Measurements from ENCODE around the gene PXYLP1.

PXYLP1 gene

GRCh38 chr3:141330235-141330634 is 98.6 kb downstream of the PXYLP1 start:
- no peak for DNase-seq

GRCh38 chr3:141330718-141331376 is 99.2 kb downstream of the PXYLP1 start:
- DNase-seq = no peak

GRCh38 chr3:141331377-141332318 is 100.0 kb downstream of the PXYLP1 start:
- no peak for DNase-seq

- no peak for DNase-seq
Measured at GRCh38 chr3:141332416-141332815, 100.8 kb downstream of the PXYLP1 start.

GRCh38 chr3:141333836-141334626 is 102.4 kb downstream of the PXYLP1 start:
- no peak for DNase-seq

- DNase-seq = no peak
Measured at GRCh38 chr3:141334627-141335250, 103.1 kb downstream of the PXYLP1 start.

- DNase-seq = no peak
Measured at GRCh38 chr3:141335531-141336061, 104.0 kb downstream of the PXYLP1 start.

- no peak for DNase-seq
Measured at GRCh38 chr3:141336672-141337522, 105.3 kb downstream of the PXYLP1 start.

GRCh38 chr3:141337523-141337854 is 105.9 kb downstream of the PXYLP1 start:
- no peak for DNase-seq

GRCh38 chr3:141337991-141338390 is 106.4 kb downstream of the PXYLP1 start:
- no peak for DNase-seq

- no peak for DNase-seq
Measured at GRCh38 chr3:141338881-141339280, 107.3 kb downstream of the PXYLP1 start.

GRCh38 chr3:141341536-141341935 is 109.9 kb downstream of the PXYLP1 start:
- DNase-seq = no peak

GRCh38 chr3:141342386-141342785 is 110.8 kb downstream of the PXYLP1 start:
- no peak for DNase-seq

GRCh38 chr3:141343077-141343476 is 111.5 kb downstream of the PXYLP1 start:
- DNase-seq = no peak

GRCh38 chr3:141343865-141344271 is 112.2 kb downstream of the PXYLP1 start:
- DNase-seq = no peak
